ENCODE data around the gene EHD4. TPM values are rescaled to one million over a fixed set of nuclear protein-coding genes. Genes with fewer than 3 reads are reported as not detected.

Gene EHD4
- 7.0 and 10.9 TPM in 2 replicates for total RNA-seq

DNA sequence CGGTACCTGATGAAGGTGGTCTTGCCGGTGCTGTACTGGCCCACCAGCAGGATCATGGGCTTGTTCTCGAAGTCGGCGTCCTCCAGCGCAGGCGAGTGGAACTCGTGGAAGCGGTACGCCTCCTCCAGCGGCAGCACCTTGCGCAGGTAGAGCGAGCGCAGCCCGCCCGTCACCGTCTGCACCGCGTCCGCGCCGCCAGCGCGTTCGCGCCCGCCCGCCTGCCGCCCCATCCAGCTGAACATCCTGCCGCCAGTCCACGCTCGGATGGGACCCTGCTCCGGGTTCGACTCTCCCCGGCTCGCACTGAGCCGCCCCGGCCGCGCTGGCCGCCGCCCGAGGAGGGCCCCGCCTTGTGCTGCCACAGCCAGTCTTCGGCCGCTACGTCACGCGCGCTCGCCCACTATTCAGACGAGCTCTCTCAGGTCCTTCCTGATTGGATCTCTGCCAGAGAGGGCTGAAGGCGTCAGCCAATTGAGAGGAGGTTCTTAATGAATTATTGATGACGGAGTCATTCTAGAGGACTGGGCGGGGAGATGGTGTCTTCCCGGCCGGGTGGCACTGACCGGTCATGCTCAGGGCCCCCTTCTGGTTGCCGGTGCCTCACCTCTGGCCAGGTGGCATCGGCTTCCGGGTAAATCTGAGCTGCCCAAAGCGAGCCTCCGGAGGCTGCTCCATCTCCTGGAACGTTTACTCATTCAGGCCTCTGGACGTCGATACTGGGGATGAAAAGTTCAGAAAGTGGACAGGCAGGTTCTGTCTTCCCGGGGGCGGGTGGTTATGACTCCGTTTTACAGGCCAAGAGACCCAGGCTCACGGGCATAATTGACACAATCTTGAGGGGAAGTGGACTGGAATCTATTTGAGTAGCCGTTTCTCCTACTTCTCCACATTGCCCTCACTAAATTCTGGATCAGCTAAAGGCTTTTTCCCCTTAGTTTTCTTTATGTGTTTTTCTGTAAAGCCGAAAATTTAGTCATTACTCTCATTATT is at the start of gene EHD4:
EHD4 (minus strand) TSS at position 305 of the 990 bp plus-strand sequence; CDS start at position 242, 63 bp downstream.

DNA sequence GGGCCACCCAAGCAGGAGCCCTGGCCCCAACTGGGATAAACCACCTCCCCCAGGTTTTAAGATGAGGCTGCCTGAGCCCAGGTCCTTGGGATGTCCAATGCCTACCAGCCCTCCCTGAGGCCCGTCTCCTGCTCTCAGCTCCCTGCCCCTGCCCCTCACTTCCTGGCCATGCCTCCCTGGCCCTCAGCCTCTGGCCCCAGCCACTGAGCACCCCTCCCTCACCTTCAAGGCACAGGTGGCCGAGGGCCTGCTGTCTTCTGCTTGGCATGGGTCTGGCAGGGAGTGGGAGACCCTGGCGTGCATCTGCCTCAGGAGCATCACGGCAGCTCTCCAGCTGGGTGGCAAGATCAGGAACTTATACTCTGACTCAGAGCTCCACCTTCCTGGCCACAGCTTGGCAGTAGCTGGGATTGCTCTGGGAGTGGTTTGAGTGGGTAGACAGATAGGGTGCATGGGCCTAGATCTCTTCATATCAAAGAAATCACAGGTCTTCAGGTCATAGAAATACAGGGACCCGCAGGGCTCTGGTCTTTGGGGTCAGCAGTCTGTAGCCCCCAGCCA is 48.4 kb upstream of the EHD4 start, which contains the start of gene PLA2G4E:
PLA2G4E (minus strand) TSS at position 330 of the 561 bp plus-strand sequence; CDS start at position 318, 12 bp downstream.

DNA sequence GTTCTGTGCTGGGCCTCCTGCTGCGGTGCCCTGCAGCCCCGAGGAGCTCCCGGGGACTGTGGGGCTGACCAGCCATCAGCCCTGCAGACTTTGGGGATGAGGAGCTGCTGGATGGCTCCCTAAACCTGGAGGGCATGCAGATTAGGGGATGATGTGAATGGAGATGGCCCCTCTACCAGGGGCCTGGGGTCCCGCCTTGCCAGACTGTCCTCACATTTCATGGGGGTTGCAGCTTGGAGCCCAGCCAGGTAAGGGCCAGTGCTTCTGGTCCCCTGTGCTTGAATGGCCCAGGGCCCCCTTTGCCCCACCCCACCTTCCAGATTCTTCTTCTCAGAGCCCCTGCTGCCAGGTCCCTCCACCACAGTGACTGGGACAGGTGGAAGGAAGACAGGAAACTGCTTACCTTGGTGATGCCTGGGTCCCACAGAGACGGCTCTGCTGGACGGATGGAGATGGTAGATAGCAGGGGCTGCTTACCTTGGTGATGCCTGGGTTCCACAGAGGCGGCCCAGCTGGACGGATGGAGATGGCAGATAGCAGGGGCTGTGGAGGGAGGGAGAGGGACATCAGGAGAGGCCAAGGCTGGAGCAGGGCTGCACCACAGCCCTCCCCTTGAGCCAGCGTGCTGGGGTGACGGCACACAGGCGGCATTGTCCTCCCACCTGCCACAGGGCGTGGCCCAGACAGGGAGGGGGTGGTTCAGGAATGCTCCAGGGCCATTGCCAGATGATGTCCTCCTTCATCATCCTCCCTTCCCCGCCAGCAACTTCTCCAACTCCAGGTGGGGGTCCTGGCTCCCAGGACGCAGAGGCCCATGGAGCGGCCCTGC is 78.7 kb downstream of the EHD4 start, which contains the start of gene SPTBN5:
SPTBN5 (minus strand) TSS at position 632 of the 829 bp plus-strand sequence; CDS start at position 76, 556 bp downstream.

Other genes starting within 250 kb of the EHD4 start
- gene MAPKBP1, start 198.1 kb downstream of the EHD4 start, total RNA-seq, result 12.6 and 15.1 TPM in 2 replicates
- 0.79 and 1.8 TPM in 2 replicates for gene JMJD7, start 144.5 kb downstream of the EHD4 start, total RNA-seq
- 0.79 and 2.0 TPM in 2 replicates for gene PLA2G4B, start 133.7 kb downstream of the EHD4 start, total RNA-seq
- 0.16 and 0.17 TPM in 2 replicates for gene SPTBN5, start 78.5 kb downstream of the EHD4 start, total RNA-seq
- not detected in 2 replicates for gene PLA2G4E, start 48.5 kb upstream of the EHD4 start, total RNA-seq
- gene PLA2G4D, start 122.0 kb upstream of the EHD4 start, total RNA-seq, result not detected in 2 replicates
- under 0.01 TPM in 1 of 2 replicates, not detected in the other for gene PLA2G4F, start 184.1 kb upstream of the EHD4 start, total RNA-seq
- gene VPS39, start 235.7 kb upstream of the EHD4 start, total RNA-seq, result 42.8 and 43.8 TPM in 2 replicates

Data from bronchial smooth muscle cell (primary cell).